CD4-positive, alpha-beta T cell treated with Interleukin-6 at 100 ng/mL for 8 hours (primary cell): Measurements from ENCODE around the gene USF1.
A peak's percentile ranks its signal among the peaks of the same experiment; 100 is the strongest.
"Not testable (repeated sequence)": the region's sequence is repeated elsewhere in the genome, so short reads cannot be mapped to it uniquely, and the experiment has no call there.

Experiments used
- DNase-seq: peaks from one replicate; pipeline ENCODE4 v3.0.0-alpha.2; 2020; ENCODE audit warnings: mixed read lengths, low spot score

The USF1 gene

GRCh38 chr1:161047436-161048420 lies 2.0 kb upstream of the USF1 start:
- no peak for DNase-seq

- no peak for DNase-seq
Observed at GRCh38 chr1:161046605-161047228, 940 bp upstream of the USF1 start.

- peak; percentile 54 for DNase-seq
Observed at GRCh38 chr1:161044908-161045735, 655 bp downstream of the USF1 start.

- no peak for DNase-seq
Observed at GRCh38 chr1:161044535-161044907, 1.3 kb downstream of the USF1 start.

DNA sequence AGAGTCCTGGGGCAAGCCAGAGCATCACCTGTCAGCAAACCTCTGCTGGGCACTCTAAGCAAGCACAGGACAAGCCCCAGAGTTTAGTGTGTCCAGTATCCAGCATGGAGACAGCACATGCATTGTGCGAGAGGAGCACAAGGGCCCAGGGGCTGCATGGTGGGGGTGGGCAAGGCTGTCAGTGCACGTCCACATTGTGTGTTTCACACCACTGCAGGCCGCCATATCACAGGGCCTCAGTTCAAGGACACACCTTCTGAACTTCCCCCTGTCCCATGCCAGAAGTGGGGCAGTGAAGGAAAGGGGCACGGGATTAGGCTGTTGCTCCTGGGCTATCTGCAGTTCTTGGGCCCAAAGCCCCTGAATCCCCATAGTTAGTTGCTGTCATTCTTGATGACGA lies 6.2 kb downstream of the USF1 start:
- no peak for DNase-seq

- no peak for DNase-seq
Observed at GRCh38 chr1:161039154-161039545, 6.6 kb downstream of the USF1 start.

- peak; percentile 87 for DNase-seq
Observed at GRCh38 chr1:161038523-161039153, 7.1 kb downstream of the USF1 start, which contains the start of gene TSTD1. TSTD1 (minus strand) TSS chr1:161038964; CDS start chr1:161038889, 75 bp downstream.

DNA sequence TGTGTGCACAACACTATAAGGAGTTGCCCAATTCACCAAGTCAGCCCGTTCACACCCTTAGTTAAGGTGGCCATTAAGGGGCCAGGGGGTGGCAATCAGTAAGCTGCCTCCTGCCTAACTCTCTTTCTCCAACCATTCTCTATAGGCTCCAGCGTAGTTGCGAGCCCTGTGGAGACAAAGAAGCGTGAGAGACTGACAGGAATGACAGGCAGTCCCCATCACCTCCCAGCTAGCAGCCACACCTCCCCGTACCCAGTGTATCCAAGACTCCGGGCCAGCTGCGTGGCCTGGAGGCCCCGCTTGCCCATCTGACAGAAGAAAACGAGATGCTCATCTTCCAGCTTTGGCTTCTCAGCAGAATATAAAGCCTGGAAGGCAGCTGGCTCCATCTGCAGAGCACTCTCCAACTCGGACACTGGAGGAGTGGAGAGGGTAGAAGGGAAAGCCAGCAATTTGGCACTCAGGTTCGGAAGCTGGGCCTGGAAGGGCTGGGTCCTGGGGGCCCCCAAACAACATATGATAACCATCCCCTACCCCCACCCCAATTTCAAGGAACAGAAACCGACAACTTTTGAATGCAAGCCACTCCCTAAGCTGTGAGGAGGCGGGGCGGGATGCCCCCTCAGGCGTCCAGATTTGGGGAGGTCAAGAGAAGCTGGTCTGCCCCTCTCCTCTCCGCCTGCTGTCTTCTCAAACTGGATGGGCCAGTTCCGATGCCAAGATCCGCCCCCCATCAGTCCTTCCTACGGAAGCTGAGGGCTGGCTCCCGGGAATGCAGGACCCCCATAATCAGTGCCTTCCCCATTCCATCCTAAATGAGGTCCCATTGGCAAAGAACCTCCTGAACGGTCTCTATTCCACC lies 7.9 kb downstream of the USF1 start:
- DNase-seq, result no peak

DNA sequence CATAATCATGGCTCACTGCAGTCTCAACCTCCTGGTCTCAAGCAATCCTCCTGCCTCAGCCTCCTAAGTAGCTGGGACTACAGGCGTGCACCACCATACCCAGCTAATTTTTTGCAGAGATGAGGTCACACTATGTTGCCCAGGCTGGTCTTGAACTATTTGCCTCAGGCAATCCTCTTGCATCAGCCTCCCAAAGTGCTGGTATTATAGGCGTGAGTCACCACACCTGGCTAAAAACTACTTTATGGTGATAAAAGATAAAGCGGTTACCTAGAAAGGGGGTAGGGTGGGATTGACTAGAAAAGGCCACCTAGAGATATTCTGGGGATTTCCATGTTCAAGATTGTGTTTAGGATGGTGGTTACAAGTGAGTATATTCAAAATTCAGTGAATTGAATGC lies 12.0 kb downstream of the USF1 start:
- no peak for DNase-seq

- DNase-seq, result no peak
Observed at GRCh38 chr1:161032409-161032808, 13.4 kb downstream of the USF1 start.

DNA sequence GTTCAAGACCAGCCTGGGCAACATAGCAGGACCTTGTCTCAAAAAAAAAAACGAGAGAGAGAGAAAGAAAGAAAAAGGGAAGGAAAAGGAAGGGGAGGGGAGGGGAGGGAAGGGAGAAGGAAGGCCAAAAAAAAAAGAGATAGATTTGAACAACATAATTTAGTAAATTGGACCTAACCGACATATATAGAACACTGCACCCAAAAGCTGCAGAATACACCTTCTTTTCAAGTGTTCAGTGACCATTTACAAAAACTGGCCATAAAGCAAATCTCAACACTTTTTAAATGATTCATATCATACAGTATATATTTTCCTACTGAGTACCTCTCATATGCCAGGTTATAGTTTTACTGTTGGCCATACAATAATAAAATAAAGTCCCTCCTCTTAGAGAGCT lies 13.9 kb downstream of the USF1 start:
- DNase-seq, result no peak

DNA sequence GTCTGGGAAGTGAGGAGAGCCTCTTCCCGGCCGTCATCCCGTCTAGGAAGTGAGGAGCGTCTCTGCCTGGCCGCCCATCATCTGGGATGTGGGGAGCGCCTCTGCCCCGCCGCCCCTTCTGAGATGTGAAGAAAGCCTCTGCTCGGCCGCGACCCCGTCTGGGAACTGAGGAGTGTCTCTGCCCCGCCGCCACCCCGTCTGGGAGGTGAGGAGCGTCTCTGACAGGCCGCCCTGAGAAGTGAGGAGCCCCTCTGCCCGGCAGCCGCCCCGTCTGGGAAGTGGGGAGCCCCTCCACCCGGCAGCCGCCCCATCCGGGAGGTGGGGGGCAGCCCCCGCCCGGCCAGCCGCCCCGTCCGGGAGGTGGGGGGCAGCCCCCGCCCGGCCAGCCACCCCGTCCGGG lies 16.3 kb downstream of the USF1 start:
- DNase-seq, result not testable (repeated sequence)

GRCh38 chr1:161026954-161027353 lies 18.8 kb downstream of the USF1 start:
- not testable (repeated sequence) for DNase-seq

- not testable (repeated sequence) for DNase-seq
Observed at GRCh38 chr1:161022432-161022831, 23.3 kb downstream of the USF1 start.

DNA sequence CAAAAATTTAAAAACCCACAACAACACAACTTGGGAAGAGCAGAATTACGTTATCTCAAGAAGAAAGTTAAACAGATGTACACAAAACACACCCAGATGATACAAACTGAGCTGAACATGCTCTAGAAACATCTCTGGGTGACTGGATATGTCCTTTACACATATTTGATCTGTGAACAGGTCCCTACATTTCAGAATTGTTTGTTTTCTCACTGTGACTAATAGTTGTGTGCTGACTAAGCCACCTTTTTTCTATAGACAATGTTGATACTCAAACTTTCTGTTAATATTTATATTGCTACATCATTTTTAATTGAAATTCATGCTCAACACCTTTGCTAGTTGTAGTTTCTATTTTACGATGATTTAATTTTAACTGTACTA lies 23.8 kb downstream of the USF1 start:
- DNase-seq, result no peak

- peak; percentile 93 for DNase-seq
Observed at GRCh38 chr1:161021165-161021969, 24.4 kb downstream of the USF1 start.

- no peak for DNase-seq
Observed at GRCh38 chr1:161020509-161021164, 25.1 kb downstream of the USF1 start, which contains the start of gene F11R. F11R (minus strand) TSS chr1:161021152; CDS start chr1:161021073, 79 bp downstream.

GRCh38 chr1:161019751-161020495 lies 25.9 kb downstream of the USF1 start:
- no peak for DNase-seq
